HG02870 (cell line): ENCODE data around the gene GLT6D1.
"Not testable (repeated sequence)": the region's sequence is repeated elsewhere in the genome, so short reads cannot be mapped to it uniquely, and the experiment has no call there.

ENCODE experiments used
- ATAC-seq: cut with Tn5 transposase; IDR thresholded peaks from one replicate; pipeline ENCODE4 v1.9.1; 2021; ENCODE audit warnings: mild to moderate bottlenecking, moderate library complexity; ENCODE audit not compliant: unreplicated experiment

Gene GLT6D1

DNA sequence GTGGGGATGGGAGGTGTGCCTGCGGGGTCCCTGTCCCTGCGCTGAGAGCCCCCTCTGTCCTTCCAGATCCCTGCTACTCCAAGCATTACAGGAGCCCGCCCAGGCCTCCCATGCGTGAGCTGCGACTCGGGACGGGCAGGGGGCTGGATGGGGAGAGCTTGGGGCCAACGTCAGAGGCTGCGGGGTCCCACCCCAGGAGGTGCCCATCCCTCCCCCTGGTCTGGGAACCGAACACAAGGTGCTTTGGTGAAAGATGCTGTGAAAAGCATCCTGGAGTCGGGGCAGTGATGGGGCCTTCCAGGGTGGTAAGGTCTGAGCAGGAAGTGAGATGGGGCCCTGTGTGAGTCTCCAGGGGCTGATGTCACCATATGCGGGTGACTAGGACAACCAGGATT is 26.5 kb upstream of the GLT6D1 start:
- no peak for ATAC-seq

DNA sequence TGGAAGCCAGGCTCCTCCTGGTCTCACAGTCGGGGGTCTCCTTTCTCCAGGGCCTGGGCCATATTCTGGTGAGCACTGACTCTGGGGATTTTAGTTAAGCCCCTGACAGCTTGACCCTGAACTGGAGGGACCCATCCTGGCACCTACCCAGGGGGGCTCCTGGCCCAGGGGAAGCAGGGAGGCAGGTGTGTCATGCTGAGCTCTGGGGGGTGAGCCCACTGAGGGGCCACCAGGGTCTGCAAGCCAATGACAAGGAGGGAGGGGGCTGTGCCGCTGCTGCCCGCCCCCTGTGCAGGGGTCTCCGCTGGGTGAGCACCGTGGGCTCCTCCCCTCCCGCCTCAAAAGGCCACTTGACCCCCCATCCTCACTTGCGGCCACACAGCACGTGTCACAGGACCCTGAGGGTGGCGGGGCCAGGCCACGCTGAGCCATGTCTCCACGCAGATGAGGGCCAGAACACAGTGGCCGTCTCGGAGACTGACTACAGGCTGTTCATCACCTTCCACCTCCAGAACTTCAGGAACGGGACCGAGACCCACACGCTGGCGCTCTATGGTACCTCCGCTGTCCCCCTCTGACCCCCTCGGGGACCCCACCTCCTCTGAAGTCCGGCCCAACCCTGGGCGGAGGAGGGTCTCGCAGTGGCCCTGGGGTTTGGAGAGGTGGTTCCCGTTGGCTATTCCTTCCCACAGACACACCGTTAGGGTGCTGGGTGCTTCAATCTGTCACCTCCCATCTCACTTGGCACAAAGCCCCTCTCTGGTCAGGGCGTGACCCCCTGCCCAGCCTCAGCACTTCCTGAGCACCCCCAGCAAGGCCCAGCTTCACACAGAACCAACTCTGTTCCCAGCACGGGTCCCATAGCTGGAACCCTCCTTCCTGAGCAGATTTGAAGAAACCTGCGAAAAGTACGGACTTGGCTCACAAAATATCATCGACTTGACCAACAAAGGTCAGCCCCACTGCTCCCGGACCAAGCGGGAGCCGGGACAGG is 25.8 kb upstream of the GLT6D1 start:
- ATAC-seq, result no peak

DNA sequence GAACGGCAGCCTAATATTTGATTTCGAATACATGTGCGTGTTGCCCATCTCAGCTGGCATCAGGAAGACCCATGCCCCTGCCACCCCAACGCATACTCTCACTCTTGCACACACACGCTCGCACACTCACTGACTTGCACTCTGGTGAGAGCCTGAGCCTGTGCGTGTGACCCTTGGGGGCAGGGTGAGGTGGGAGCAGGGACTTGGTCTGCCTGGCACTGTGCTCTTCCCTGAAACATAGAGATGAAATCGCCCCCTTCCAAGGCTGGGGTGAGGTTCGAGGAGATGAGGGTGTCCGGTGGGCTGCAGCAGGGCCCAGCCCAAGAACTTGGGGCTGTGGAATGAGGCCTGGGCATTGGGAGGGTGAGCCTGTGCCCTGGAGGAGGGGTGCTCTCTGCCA is 24.9 kb upstream of the GLT6D1 start:
- no peak for ATAC-seq

DNA sequence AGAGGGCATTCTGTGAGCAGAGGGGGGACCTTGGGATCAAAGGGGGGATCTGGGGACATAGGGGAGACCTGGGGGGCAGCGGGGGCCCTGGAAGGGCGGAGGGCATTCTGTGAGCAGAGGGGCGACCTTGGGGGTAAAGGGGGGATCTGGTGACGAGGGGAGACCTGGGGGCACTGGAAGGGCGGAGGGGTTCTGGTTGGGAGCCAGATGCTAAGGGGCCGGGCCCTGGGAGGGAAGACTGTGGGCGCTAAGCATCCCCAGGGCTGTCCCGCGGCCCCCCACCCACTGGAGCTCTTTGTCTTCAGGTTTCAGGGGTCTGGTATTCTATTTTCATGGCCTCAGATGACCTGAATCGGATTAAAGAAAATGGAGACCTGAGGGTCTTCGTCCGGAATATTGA is 24.5 kb upstream of the GLT6D1 start:
- no peak for ATAC-seq

DNA sequence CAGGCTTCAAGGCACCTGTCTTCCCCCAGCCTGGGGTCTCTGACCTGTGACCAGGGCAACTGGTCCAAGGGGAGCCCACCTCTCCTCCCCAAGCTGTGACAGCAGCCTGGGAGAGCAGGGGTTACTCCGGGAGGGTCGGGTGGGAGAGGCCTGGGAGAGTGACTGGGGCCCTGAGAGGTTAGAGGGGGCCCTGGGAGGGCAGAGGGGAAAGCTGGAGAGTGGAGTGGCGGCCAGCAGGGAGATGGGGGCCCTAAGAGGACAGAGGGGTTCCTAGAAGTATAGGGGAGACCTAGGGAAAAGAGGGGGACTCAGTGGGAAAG is 24.1 kb upstream of the GLT6D1 start:
- ATAC-seq, result no peak

DNA sequence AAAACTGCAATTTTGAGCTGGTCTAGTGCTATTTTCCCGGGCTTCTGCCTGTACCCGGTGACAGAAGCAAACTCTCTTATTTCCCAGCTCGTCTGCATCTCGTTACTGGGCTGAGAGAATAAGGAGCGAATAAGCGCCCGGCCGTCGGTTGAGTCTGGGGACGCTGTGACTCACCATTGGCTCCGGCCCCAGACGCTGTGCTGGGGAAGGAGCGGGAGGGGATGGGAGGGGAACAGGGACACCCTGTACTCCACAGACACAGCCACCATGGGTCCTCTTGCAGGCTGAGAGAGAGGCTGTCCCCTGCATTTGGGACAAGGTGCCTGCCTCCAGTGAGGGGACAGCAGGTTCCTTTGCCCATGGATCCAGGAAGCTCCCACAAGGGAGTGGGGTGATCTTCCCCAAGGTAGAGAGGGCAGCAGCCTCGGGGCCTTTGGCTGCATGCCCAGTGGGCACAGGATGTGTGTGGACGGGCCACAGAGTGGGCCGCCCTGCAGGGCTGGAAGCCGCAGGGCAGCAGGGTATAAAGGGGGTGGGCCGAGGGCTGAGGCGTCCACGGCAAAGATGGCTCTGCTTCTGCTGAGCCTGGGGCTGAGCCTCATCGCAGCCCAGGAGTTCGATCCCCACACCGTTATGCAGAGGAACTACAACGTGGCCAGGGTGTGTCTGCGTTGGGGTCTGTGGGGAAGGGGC is 23.6 kb upstream of the GLT6D1 start, which contains the start of gene LCN9:
LCN9 (plus strand) TSS at position 552 of the 693 bp plus-strand sequence; CDS start at position 565, 13 bp downstream.
- no peak for ATAC-seq

DNA sequence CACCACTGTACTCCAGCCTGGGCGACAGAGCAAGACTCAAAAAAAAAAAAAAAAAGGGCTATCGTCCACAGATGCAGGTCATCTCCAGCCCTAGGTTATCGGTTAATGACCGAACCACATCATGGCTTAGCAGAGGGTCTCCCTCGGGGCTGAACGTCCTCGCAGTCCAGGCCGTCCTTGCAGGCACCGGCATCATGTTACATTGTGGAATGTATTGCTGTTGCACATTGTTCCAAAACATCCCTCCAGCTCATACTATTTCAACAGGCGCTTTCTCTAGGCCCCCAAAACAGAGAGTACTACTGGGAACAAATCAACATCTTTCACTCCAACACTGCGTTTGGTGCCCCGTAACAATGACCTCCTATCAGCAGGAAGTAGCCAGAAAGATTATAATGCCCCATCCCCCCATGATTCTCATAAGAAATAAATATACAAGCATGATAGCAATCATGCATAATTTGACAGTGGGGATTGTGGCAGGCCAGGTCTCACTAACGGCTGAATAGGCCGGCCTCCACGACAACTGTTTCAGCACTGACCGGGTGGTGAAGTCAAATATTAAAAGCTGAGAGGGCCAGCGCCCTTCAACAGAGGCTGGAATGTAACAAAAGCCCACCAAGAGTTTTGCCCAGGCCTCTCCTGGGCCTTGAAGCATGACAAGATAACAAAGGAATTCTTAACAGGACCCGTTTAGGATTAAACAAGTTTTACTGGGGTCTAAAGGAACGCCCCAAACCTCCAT is 22.6 kb upstream of the GLT6D1 start:
- ATAC-seq, result no peak

DNA sequence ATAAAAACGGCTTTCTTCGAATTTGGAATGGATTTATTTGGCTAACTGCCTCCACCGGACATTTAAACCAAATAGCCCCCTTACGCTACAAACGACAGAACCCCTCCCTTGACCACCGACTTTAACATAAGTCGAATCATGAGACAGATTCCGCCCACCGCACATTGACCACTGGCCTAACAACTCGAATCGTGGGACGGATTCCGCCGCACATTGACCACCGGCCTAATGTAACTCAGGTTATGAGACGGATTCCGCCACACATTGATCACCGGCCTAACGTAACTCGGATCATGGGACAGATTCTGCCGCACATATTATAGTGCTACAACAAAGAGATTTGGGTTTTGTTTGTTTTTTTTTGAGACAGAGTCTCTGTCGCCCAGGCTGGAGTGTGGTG is 21.1 kb upstream of the GLT6D1 start:
- no peak for ATAC-seq

DNA sequence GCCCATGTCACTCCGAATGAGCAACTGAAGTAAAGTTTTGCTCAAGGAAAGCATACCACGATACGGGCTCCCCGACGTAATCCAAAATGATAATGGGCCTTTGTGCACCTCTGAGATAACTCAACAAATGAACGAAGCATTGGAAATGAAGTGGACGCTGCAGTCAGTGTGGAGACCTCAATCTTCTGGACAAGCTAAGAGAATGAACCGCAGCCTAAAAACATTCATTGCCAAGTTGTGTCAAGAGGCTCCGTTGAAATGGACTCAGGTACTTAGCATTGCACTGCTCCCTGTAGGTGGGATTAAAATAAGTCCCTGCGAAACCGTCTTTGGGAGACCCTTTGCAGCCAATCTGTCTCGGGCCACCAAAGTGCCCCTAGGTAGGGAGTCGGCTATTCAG is 19.9 kb upstream of the GLT6D1 start:
- ATAC-seq, result no peak

DNA sequence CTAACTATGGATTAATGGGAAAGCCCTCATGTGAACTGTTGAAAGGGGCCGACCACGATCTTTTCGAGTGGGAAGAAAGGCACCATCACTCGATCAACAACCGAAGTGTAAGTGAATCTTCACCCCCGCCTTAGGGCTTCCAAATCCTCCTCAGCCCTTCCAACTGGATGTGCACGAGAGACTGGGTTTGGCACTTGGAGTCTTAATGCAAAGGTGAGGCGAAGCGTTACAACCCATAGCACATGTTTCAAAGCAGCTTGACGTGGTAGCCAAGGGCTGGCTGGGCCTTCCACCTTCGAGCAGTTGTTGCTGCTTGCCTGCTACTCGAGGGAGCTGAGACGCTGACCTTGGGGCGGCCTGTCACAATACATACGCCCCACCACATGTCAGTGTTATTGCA is 18.1 kb upstream of the GLT6D1 start:
- ATAC-seq, result no peak

DNA sequence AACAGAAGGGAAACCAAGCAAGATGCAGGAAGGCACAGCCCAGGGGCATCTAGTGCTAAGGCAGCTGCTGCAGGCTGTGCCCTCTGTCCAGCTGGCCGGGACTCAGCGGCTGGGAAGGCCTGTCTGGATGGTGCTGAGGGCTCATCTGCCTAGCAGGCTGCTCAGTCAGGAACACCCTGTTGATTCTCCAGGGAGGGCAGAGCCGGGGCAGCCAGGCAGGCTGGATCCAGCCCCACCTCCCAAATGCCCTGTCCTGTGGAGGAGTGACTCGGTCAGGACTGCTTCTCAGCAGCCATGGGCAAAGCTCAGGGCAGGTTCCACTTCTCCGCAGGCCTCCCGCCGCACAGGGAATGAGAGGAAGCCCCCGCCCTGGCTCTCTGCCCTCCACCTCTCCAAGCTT is 16.0 kb upstream of the GLT6D1 start:
- ATAC-seq, result no peak

DNA sequence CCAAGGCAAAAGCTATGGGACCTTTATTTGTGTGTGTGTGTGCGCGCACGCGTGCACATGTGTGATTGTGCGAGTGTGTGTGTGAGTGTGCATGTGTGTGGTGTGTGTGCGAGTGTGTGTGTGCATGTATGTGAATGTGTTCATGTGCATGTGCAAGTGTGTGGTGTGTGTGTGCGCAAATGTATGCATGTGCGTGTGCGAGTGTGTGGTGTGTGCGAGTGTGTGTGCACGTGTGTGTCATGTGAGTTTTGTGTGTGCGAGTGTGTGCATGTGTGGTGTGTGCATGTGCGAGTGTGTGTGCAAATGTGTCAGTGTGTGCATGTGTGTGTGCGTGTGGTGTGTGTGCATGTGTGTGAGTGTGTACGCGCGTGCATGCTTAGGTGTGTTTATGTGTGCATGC is 11.1 kb upstream of the GLT6D1 start:
- no peak for ATAC-seq

DNA sequence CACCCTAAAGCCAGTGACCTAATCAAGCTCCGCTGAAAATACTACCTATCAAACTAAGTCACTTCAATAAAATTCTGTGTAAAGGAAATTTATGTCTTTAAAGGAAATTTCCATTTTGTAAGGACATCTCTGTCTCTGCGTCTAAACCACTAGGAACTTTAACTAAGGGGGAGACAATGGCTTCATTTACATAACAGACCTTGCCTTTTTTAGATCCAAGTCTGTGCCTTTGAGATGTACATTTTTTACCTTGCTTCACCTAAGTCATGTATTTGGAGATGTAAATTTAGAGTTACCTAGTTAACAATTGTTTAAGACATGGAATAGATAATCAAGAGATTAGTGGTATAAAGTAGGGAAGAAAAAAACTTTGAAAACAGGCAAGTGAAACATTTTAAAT is 10.2 kb upstream of the GLT6D1 start:
- ATAC-seq, result no peak

DNA sequence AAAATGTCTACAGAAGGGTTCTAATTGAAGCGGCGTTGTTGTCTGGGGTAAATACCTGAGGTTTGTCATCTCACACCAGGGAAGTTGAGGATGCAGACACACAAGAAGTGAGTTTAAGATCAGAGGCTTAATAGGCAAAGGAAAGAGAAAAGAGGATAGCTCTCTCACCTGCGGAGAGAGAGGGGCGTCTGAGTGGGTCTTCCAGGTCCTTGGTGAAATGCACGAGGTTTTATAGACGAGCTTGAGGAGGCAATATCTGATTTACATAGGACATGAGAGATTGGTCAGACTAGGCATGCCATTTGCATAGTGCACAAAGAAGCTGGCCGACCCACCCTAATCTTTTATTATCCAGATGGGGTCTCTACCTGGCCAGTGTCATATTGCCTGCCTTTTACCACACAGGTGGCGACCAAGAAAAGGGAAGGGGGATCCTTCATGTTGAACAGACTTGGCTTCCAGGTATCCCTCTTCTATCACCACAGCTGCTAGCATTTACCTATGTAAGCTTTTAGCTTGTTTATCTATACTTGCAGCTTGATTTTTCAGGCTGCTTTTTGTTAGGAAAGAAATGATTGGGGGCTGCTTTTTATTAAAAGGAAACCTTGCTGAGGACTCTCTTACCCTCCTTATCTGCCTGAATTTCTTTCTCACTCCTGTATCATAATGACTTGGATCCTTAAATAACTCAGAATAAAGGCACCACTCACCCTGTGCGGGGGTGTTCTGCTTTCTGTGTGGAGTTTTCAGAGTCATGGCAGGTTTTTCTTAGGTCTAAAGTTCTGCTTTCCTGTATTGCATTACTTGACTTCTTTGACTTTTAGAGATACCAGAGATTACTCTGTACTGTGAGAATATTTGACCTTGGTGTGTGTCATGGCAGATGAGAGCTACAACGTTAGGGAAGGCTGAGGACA is 9.4 kb upstream of the GLT6D1 start:
- ATAC-seq, result no peak

DNA sequence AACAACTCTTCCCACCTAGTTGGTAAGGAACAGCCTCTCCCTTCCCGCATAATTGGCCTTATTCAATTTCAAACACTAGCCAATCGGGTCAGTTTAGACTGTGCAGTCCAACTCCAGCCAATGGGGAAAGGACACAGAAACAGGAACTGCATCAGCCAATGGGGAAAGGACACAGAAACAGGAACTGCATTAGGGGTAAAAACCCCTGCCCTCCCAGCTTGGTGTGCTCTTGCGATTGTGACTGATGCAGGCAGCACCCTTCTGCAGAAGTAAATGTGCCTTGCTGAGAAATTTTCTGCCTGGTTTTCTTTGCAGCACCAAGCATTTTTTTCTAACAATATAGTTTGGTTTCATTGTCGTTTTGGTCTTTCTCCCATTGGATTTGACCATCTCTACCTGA is 8.5 kb upstream of the GLT6D1 start:
- ATAC-seq, result no peak

DNA sequence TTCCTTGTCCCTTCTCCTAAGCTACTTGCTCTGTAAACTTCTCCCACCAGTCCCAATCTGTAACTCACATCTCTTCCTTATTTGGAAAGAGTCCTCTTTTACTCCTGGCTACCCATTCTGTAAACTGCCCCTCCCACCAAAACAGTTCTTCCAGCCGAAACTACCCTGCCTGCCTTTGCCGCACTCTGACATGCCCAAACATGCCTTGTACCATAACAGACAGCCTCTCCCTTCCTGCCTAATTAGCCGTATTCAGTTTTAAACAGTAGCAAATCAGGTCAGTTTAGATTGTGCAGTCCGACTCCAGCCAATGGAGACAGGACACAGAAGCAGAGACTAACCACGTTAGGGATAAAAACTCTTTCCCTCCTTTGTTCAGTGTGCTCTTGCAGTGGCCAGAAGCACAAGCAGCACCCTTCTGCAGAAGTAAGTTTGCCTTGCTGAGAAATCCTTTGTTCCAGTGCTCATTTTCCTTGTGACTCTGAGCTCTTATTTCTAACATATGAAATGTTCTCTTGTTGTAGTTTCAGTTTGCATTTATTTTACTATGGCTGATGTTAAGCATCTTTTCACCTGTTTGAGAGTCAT is 5.4 kb upstream of the GLT6D1 start:
- no peak for ATAC-seq

DNA sequence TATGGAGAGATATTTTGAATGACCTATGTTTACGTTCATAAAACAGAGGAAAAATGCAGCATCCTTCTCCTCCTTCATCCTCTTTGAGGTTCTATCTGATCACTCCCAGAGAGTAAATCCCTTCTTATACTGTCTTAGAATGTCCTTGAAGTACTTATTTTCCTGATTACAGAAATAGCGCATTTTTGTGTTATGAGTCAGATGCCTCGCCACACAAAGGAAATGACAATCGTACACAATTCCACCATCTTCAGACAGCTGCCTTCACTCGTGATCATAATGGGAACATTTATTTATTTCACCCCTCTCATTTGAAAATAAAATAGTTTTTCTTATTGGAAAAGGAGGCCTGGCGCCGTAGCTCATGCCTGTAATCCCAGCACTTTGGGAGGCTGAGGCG is 2.4 kb upstream of the GLT6D1 start:
- no peak for ATAC-seq

DNA sequence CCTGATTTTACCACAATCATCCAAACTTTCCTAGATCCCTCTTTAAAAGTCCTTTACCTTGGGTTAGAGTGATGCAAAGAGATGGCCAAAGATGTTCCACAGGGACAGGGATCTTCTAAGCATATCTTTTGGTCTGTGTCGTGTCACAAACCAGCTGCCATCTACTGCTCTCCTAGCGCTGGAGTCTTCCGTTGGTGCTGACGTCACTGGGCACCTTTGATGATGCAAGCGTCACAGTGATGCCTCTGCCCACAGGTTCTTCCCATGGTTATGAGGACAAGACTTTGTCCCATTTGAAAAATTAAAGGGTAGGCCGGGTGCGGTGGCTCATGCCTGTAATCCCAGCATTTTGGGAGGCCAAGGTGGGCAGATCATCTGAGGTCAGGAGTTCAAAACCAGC is 1.7 kb upstream of the GLT6D1 start:
- no peak for ATAC-seq

DNA sequence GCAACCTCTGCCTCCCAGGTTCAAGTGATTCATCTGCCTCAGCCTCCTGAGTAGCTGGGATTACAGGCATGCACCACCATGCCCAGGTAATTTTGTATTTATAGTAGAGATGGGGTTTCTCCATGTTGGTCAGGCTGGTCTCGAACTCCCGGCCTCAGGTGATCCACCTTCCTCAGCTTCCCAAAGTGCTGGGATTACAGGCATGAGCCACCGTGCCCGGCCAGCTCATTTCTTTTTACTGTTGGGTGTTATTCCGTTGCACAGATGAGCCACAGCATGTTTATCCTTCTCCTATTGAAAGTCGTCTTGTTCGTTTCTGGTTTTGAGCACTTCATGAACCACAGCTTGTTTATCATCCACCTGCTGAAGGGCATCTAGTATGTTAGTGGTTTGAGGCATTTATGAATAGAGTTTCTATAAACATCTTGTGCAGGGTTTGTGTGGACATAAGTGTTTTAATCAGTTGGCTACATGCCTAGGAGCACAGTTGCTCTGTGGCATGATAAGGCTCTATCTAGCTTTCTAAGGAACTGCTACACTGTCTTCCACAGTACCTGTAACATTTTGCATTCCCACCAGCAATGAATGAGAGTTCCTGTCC is 2.3 kb downstream of the GLT6D1 start:
- ATAC-seq, result not testable (repeated sequence)

DNA sequence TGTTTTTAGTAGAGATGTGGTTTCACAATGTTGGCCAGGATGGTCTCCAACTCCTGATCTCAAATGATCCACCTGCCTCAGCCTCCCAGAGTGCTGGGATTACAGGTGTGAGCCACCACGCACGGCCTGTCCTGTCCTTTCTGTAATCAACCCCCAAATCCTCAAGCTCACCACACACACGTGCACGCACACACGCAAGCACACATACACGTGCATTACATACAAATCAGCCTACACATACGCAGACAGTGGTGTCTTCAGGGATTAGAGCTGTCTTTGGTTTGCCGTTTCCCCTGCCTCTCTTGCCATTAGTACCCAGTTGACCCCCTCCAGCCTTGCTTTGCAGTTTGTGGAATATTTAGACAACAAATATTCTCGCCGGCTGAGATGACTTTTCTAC is 6.5 kb downstream of the GLT6D1 start:
- ATAC-seq, result no peak
